Measurements from ENCODE around the gene NPLOC4.
A peak's percentile ranks its signal among the peaks of the same experiment; 100 is the strongest.

Gene NPLOC4

GRCh38 chr17:81515530-81516041 lies 121.3 kb downstream of the NPLOC4 start:
- Histone ChIP-seq H3K9ac (ENCODE audit: low read depth in 1 of 2, low read length in 2 of 2) (peak overlapping the region; percentile 77 to 97), H3K36me3 (ENCODE audit: control insufficient read depth in 2 of 2, insufficient read depth in 2 of 2, low read length in 2 of 2) (peaks cover 16 to 17% of the 10 kb centered on the region in 2 donors), H3K27ac (ENCODE audit: low read depth in 2 of 2, low read length in 2 of 2) (peak overlapping the region; percentile 100), H3K4me1 (ENCODE audit: control insufficient read depth in 2 of 2, insufficient read depth in 2 of 2, low read length in 2 of 2) (peaks cover 42 to 47% of the 10 kb centered on the region in 2 donors), H3K27me3 (ENCODE audit: control insufficient read depth in 2 of 2, insufficient read depth in 2 of 2, low read length in 2 of 2) (no peaks in the 10 kb centered on the region), H3K4me3 (ENCODE audit: low read length in 2 of 2) (peak overlapping the region; percentile 69 to 78), H3K9me3 (ENCODE audit: control insufficient read depth in 2 of 2, low read length in 2 of 2) (no peaks in the 10 kb centered on the region)

- peak overlapping the region; percentile 100 for H3K27ac ChIP-seq (ENCODE audit: low read depth in 2 of 2, low read length in 2 of 2)
Observed at GRCh38 chr17:81514739-81515529, 122.0 kb downstream of the NPLOC4 start.

GRCh38 chr17:81514489-81514738 lies 122.5 kb downstream of the NPLOC4 start:
- Histone ChIP-seq H3K27ac (ENCODE audit: low read depth in 2 of 2, low read length in 2 of 2) (peak overlapping the region; percentile 100), H3K9me3 (ENCODE audit: control insufficient read depth in 2 of 2, low read length in 2 of 2) (no peaks in the 10 kb centered on the region), H3K27me3 (ENCODE audit: control insufficient read depth in 2 of 2, insufficient read depth in 2 of 2, low read length in 2 of 2) (no peaks in the 10 kb centered on the region), H3K9ac (ENCODE audit: low read depth in 1 of 2, low read length in 2 of 2) (peak overlapping the region; percentile 97 to 99), H3K4me3 (ENCODE audit: low read length in 2 of 2) (peak overlapping the region; percentile 77 to 81), H3K4me1 (ENCODE audit: control insufficient read depth in 2 of 2, insufficient read depth in 2 of 2, low read length in 2 of 2) (peaks cover 43 to 46% of the 10 kb centered on the region in 2 donors), H3K36me3 (ENCODE audit: control insufficient read depth in 2 of 2, insufficient read depth in 2 of 2, low read length in 2 of 2) (peaks cover 28 to 29% of the 10 kb centered on the region in 2 donors)

More at GRCh38 chr17:81514739-81515529, 122.0 kb downstream of the NPLOC4 start:
- Histone ChIP-seq H3K9ac (ENCODE audit: low read depth in 1 of 2, low read length in 2 of 2) (peak overlapping the region; percentile 77 to 97), H3K4me3 (ENCODE audit: low read length in 2 of 2) (peak overlapping the region; percentile 77 to 81), H3K27me3 (ENCODE audit: control insufficient read depth in 2 of 2, insufficient read depth in 2 of 2, low read length in 2 of 2) (no peaks in the 10 kb centered on the region), H3K36me3 (ENCODE audit: control insufficient read depth in 2 of 2, insufficient read depth in 2 of 2, low read length in 2 of 2) (peaks cover 23% of the 10 kb centered on the region in 2 donors), H3K4me1 (ENCODE audit: control insufficient read depth in 2 of 2, insufficient read depth in 2 of 2, low read length in 2 of 2) (peaks cover 45 to 46% of the 10 kb centered on the region in 2 donors), H3K9me3 (ENCODE audit: control insufficient read depth in 2 of 2, low read length in 2 of 2) (no peaks in the 10 kb centered on the region)

GRCh38 chr17:81513753-81514488 lies 123.0 kb downstream of the NPLOC4 start:
- Histone ChIP-seq H3K4me1 (ENCODE audit: control insufficient read depth in 2 of 2, insufficient read depth in 2 of 2, low read length in 2 of 2) (peaks cover 46 to 48% of the 10 kb centered on the region in 2 donors), H3K27me3 (ENCODE audit: control insufficient read depth in 2 of 2, insufficient read depth in 2 of 2, low read length in 2 of 2) (no peaks in the 10 kb centered on the region), H3K9ac (ENCODE audit: low read depth in 1 of 2, low read length in 2 of 2) (peak overlapping the region; percentile 97 to 99), H3K9me3 (ENCODE audit: control insufficient read depth in 2 of 2, low read length in 2 of 2) (no peaks in the 10 kb centered on the region), H3K36me3 (ENCODE audit: control insufficient read depth in 2 of 2, insufficient read depth in 2 of 2, low read length in 2 of 2) (peaks cover 33 to 34% of the 10 kb centered on the region in 2 donors), H3K4me3 (ENCODE audit: low read length in 2 of 2) (peak overlapping the region; percentile 77 to 81), H3K27ac (ENCODE audit: low read depth in 2 of 2, low read length in 2 of 2) (peak overlapping the region; percentile 100)

- Histone ChIP-seq H3K9me3 (ENCODE audit: control insufficient read depth in 2 of 2, low read length in 2 of 2) (no peaks in the 10 kb centered on the region), H3K27me3 (ENCODE audit: control insufficient read depth in 2 of 2, insufficient read depth in 2 of 2, low read length in 2 of 2) (no peaks in the 10 kb centered on the region), H3K4me3 (ENCODE audit: low read length in 2 of 2) (peak overlapping the region; percentile 77 to 81), H3K4me1 (ENCODE audit: control insufficient read depth in 2 of 2, insufficient read depth in 2 of 2, low read length in 2 of 2) (peaks cover 44 to 46% of the 10 kb centered on the region in 2 donors), H3K27ac (ENCODE audit: low read depth in 2 of 2, low read length in 2 of 2) (peak overlapping the region; percentile 100), H3K9ac (ENCODE audit: low read depth in 1 of 2, low read length in 2 of 2) (peak overlapping the region; percentile 97 to 99), H3K36me3 (ENCODE audit: control insufficient read depth in 2 of 2, insufficient read depth in 2 of 2, low read length in 2 of 2) (peaks cover 36 to 38% of the 10 kb centered on the region in 2 donors)
Observed at GRCh38 chr17:81513372-81513752, 123.5 kb downstream of the NPLOC4 start.

GRCh38 chr17:81512562-81513371 lies 124.1 kb downstream of the NPLOC4 start, which contains the start of gene ACTG1:
Gene ACTG1 (minus strand): TSS chr17:81512799. CDS start chr17:81512354, 445 bp downstream.
- H3K4me3 ChIP-seq (ENCODE audit: low read length in 2 of 2), result peak within 1 kb of the TSS; percentile 96 to 97
- peak within 1 kb of the TSS; percentile 100 for H3K27ac ChIP-seq (ENCODE audit: low read depth in 2 of 2, low read length in 2 of 2)
- H3K36me3 ChIP-seq (ENCODE audit: control insufficient read depth in 2 of 2, insufficient read depth in 2 of 2, low read length in 2 of 2), result peaks cover 36 to 38% of the 10 kb centered on the region in 2 donors
- peak within 1 kb of the TSS; percentile 97 to 99 for H3K9ac ChIP-seq (ENCODE audit: low read depth in 1 of 2, low read length in 2 of 2)
- H3K27me3 ChIP-seq (ENCODE audit: control insufficient read depth in 2 of 2, insufficient read depth in 2 of 2, low read length in 2 of 2), result no peaks in the 10 kb centered on the region
- no peaks in the 10 kb centered on the region for H3K9me3 ChIP-seq (ENCODE audit: control insufficient read depth in 2 of 2, low read length in 2 of 2)
- H3K4me1 ChIP-seq (ENCODE audit: control insufficient read depth in 2 of 2, insufficient read depth in 2 of 2, low read length in 2 of 2), result peaks cover 39 to 40% of the 10 kb centered on the region in 2 donors

GRCh38 chr17:81511804-81512561 lies 124.9 kb downstream of the NPLOC4 start:
- peak overlapping the region; percentile 91 to 97 for H3K27ac ChIP-seq (ENCODE audit: low read depth in 2 of 2, low read length in 2 of 2)
- H3K36me3 ChIP-seq (ENCODE audit: control insufficient read depth in 2 of 2, insufficient read depth in 2 of 2, low read length in 2 of 2), result peaks cover 36 to 38% of the 10 kb centered on the region in 2 donors
- H3K9me3 ChIP-seq (ENCODE audit: control insufficient read depth in 2 of 2, low read length in 2 of 2), result no peaks in the 10 kb centered on the region
- H3K9ac ChIP-seq (ENCODE audit: low read depth in 1 of 2, low read length in 2 of 2), result peak overlapping the region; percentile 94 to 98
- H3K27me3 ChIP-seq (ENCODE audit: control insufficient read depth in 2 of 2, insufficient read depth in 2 of 2, low read length in 2 of 2), result no peaks in the 10 kb centered on the region
- H3K4me3 ChIP-seq (ENCODE audit: low read length in 2 of 2), result peak overlapping the region; percentile 96 to 97
- H3K4me1 ChIP-seq (ENCODE audit: control insufficient read depth in 2 of 2, insufficient read depth in 2 of 2, low read length in 2 of 2), result peaks cover 36% of the 10 kb centered on the region in 2 donors

- Histone ChIP-seq H3K9me3 (ENCODE audit: control insufficient read depth in 2 of 2, low read length in 2 of 2) (no peaks in the 10 kb centered on the region), H3K36me3 (ENCODE audit: control insufficient read depth in 2 of 2, insufficient read depth in 2 of 2, low read length in 2 of 2) (peaks cover 36 to 38% of the 10 kb centered on the region in 2 donors), H3K9ac (ENCODE audit: low read depth in 1 of 2, low read length in 2 of 2) (peak overlapping the region; percentile 94 to 98), H3K4me1 (ENCODE audit: control insufficient read depth in 2 of 2, insufficient read depth in 2 of 2, low read length in 2 of 2) (peaks cover 34% of the 10 kb centered on the region in 2 donors), H3K27ac (ENCODE audit: low read depth in 2 of 2, low read length in 2 of 2) (peak overlapping the region; percentile 91 to 97), H3K4me3 (ENCODE audit: low read length in 2 of 2) (peak overlapping the region; percentile 96 to 97), H3K27me3 (ENCODE audit: control insufficient read depth in 2 of 2, insufficient read depth in 2 of 2, low read length in 2 of 2) (no peaks in the 10 kb centered on the region)
Observed at GRCh38 chr17:81511554-81511803, 125.4 kb downstream of the NPLOC4 start.

- Histone ChIP-seq H3K36me3 (ENCODE audit: control insufficient read depth in 2 of 2, insufficient read depth in 2 of 2, low read length in 2 of 2) (peaks cover 36 to 38% of the 10 kb centered on the region in 2 donors), H3K27ac (ENCODE audit: low read depth in 2 of 2, low read length in 2 of 2) (peak overlapping the region; percentile 91 to 97), H3K4me1 (ENCODE audit: control insufficient read depth in 2 of 2, insufficient read depth in 2 of 2, low read length in 2 of 2) (peaks cover 29% of the 10 kb centered on the region in 2 donors), H3K9me3 (ENCODE audit: control insufficient read depth in 2 of 2, low read length in 2 of 2) (no peaks in the 10 kb centered on the region), H3K27me3 (ENCODE audit: control insufficient read depth in 2 of 2, insufficient read depth in 2 of 2, low read length in 2 of 2) (no peaks in the 10 kb centered on the region), H3K4me3 (ENCODE audit: low read length in 2 of 2) (peak overlapping the region; percentile 96 to 97), H3K9ac (ENCODE audit: low read depth in 1 of 2, low read length in 2 of 2) (peak overlapping the region; percentile 94 to 98)
Observed at GRCh38 chr17:81510785-81511553, 125.9 kb downstream of the NPLOC4 start.

Measured in mucosa of rectum (tissue), 2 donors.